Measurements from ENCODE around the gene CSNK1G2.

CSNK1G2 gene

DNA sequence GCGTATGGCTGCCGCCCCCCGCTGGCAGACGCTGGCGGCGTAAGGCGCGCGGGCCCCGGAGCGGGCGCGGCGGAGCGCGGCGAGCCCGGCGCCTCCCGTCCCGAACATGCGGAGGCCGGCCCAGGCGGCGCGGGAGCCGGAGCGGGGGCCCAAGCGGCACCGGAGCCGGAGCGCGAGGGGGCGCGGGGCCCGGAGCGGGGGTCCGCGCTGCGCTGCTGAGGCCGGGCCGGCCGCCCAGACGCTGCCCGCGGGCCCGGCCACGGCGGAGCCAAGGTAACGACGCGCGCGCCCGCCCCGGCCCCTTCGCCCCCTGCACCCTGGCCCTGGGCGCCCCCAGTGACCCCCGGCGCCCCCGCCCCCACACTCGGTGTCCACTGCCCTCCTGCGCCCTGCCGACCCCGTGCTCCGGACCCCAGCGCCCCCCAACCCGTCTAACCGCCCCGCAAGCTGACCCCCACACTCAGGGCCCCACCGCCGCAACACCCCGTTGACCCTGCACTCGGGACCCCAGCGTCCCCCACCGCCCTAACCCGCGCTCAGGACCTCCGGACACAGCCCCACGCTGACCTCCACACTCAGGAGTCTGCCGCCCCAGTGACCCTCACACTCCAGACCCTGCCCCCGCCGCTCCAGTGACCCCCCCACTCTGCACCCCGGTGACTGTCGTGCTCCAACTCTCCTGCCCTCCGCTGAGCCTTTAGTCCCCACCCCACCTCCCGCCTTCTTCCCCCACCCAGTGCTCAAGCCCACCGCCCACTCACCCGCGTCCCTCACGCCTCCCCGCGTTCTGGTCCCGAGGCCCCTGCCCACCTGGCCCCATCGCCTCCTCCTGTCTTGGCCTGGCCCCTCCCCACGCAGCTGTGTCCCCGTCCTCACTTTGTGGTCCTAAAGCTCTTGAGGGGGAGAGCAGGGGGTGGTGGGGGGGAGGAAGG is at the start of gene CSNK1G2:
CSNK1G2 (plus strand) TSS at position 27 of the 932 bp plus-strand sequence. CDS start 28,601 bp downstream, outside the sequence.
- no peak for DNase-seq

DNA sequence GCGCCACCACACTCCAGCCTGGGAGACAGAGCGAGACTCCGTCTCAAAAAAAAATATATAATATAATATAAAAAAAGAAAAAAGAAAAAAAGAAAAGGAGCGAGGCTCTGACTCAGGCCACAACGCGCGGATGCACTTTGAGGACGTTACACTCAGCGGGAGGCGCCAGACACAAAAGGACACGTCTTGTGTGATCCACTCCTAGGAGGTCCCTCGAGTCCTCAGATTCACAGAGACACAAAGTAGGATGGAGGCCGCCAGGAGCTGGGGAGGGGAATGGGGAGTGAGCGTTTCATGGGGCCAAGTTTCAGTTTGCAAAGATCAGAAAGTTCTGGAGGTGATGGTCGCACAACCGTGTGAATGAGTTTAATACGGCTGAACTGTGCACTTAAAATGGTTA is 47.2 kb upstream of the CSNK1G2 start:
- no peak for DNase-seq

DNA sequence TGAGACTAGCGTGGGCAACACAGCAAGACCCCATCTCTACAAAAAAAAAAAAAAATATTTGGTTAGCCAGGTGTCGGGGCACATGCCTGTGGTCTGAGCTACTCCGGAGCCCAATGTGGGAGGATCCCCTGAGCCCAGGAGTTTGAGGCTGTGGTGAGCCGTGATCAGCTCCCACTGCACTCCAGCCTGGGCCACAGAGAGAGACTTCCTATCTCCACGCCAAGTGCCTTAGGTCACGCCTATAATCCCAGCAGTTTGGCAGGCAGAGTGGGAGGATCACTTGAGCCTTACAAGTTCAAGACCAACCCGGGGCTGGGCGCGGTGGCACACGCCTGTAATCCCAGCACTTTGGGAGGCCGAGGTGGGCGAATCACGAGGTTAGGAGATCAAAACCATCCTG is 44.5 kb upstream of the CSNK1G2 start:
- DNase-seq: no peak

DNA sequence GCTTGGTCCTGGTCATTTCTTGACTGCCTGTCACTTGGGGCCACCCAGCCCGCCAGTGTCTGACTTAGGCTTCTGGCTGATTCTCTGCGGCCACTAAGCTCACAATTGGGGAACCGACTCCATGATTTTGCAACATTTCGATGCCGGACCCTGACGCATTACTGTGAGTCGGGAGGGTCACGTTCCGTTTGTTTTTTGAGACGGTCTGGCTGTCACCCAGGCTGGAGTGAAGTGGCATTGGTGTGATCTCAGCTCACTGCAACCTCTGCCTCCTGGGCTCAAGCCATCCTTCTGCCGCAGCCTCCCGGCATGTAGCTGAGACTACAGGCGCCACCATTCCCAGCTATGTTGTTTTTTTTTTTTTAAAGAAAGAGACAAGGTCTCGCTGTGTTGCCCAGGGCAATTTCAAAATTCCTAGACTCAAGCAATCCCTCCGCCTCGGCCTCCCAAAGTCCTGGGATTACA is 39.0 kb upstream of the CSNK1G2 start:
- peak in 1 of 2 donors; percentile 26 for DNase-seq

DNA sequence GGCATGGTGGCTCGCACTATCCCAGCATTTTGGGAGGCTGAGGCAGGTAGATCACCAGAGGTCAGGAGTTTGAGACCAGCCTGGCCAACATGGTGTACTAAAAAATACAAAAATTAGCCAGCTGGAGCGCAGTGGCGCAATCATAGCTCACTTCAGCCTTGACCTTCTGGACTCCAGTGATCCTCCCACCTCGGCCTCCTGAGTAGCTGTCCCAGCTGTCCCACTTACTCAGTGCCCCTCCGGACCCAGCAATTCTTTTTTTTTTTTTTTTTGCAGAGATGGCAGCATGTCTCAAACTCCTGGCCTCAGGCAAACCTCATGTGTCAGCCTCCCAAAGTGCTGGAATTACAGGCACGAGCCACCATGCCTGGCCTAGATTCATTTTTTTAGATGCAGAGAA is 38.0 kb upstream of the CSNK1G2 start:
- no peak for DNase-seq

DNA sequence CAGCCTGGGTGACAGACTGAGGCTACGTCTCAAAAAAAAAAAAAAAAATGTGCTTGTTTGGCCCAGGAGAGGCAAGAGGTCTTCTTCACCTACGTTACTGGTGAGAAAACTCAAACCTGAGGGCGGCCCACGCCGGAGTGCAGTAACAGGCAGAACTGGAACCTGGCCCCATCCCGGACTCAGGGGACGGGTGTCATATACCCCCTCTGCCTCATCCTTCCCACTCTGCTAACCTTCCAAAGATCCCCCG is 36.2 kb upstream of the CSNK1G2 start:
- DNase-seq: no peak

DNA sequence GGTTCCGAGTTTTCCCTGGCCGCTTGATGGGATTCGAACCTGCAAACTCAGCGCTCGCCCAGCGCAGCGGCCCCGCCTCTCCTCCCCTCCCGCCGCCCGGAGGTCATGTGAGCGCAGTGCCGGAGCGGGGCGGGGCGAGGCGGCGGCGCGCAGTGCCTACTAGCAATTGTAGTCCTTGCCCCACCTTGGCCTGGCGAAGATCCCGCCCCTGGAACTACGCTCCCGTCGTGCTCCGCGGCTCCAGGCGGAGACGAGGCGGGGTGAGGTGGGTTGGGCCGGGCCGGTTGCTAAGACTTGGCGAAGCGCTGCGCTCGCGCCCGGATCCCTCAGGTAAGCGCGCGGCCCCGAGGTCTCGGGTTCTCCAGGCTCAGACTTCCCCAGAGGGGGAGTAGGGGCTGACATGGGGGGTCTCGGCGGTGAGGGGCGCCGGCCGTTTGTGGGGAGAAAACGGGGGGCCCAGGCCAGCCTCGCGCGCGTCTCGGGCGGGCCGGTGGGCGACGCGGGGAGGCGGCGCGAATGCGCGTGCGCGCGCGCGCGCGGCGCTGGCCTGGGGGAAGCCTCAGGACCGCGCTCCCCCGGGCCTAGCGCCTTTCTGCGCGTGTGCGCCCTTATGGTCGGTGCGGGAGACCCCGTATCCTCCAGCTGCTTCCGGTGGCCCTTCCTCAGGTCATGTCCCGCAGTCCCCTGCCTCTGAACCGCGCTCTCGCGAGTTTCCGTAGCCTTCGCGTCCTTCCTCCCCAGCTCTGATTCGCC is 35.7 kb upstream of the CSNK1G2 start, which contains the start of the genes ADAT3 and SCAMP4:
ADAT3 (plus strand) TSS at position 290 of the 753 bp plus-strand sequence. CDS start 6,649 bp downstream, outside the sequence.
SCAMP4 (plus strand) TSS at position 290 of the 753 bp plus-strand sequence. CDS start 9,621 bp downstream, outside the sequence.
- DNase-seq: peak; percentile 97 to 98

DNA sequence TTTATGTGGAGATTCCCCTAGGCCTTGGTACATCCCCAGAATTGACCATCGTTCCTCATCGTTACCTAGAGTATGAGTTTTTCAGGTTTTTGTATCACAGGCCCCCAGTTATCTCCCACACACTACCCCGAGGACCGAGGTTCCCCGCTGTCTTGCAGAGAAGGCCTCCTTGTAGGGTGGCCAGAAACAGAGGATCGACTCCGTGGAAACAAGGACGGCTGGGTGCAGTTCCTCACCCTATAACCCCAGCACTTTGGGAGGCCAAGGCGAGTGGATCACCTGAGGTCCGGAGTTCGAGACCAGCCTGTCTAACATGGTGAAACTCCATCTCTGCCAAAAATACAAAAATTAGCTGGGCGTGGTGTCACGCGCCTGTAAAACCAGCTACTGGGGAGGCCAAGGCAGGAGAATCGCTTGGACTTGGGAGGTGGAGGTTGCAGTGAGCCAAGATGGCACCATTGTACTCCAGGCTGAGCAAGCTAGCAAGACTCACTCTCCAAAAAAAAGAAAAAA is 35.1 kb upstream of the CSNK1G2 start:
- no peak for DNase-seq

DNA sequence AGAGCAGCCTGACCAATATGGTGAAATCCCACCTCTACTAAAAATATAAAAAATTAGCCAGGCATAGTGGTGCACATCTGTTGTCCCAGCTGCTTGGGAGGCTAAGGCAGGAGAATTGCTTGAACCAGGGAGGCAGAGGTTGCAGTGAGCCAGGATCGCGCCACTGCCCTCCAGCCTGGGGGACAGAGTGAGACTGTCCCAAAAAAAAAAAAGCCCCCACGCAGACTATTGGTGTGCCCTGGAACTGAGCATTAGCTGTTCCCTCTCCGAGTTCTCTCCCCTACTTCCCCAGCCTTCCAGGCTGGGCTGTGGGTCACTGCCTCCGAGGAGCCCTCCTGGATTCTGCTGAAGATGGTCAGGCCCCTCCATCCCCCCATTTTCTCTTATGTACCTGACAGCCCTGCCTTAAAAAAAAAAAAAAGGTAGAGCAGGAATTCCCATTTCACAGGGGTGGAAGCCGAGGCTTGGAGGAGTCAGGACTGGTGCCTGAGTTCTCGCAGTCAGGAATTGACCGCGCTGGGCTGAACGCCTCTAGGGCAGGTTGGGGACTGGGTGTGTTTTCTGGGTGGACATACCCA is 33.9 kb upstream of the CSNK1G2 start:
- no peak for DNase-seq

DNA sequence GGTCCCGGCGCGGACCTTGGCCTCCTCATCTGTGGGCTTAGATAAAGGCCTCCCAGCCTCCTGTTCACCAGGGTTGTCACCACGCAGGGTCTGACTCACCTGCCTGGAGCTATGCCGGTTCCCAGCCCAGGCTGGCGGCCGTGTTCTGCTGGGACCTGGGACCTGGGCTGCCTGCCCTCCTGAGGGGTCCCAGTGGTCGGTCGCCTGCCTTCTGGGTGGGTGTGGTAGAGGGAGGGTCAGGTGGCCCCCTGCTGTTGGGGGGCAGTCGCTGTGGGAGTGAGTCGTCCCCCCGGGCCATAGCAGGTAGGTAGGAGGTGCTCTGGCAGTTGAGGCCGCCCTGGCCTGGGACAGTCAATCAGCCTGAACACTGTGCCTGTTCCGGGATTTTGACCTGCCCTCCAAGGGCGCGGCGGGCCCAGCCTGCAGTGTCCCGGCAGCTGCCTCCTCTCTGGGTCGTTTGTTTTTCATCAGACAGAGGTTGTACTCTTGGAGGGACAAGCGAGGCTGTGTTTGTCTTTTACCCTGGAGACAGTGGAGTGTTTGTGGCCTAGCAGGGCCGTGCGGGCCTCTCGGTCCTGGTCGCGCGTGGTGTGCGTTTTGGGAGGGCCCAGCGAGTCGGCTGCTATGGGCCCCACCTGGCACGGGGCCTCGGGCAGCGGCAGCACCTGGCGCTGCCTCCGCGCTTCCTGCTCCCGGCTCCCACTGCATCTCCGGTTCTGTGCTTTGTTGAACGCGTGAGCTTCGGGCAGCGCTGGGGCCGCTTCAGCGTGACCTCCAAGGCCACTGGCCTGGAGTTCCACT is 33.2 kb upstream of the CSNK1G2 start:
- DNase-seq: peak in 1 of 2 donors; percentile 46

DNA sequence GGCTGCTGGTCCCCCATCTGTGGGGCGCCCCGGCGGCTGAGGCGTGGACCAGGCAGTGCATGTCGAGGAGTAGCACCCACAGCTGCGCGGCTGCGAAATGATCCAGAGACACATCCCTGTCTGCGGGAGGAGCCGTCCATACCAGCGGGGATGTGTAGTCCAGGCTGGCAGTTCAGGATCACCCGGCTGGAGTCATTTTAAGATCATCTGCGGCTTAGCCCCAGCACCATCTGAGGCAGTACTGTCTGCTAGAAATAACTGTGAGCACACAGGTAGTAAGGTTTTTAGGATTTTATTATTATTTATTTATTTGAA is 32.7 kb upstream of the CSNK1G2 start:
- DNase-seq: no peak

DNA sequence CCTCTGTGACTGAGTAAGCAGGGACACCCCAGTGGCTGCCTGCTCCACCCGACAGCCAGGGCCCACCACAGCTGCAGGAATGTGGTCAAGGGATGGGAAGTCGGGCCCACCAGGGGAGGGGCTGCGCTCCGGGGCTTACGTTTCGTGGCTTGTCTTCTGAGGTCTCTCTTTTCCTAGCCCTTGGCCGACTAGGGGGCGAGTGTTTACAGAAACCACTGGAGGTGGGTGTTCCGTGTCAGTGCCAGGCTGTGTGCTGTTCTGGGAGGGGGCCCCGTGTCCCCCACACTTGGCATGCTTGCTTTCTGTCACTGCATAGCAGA is 31.3 kb upstream of the CSNK1G2 start:
- no peak for DNase-seq

DNA sequence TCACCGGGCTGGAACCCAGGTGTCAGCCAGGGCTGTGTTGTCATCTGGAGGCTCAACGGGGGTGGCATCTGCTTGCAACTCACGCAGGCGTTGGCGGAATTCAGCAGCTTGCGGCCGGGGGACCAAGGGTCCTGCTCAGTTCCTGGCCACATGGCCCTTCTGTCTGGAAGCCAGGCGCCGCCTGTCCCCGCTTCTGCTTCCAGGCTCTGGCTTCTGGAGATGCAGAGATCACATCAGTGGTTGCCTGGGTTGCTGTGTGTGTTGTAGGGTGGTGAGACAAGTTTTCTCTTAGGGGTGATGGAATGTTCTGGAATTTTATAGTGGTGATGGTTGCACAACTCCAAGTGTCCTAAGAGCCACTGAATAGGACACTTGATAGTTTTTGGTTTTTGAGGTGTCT is 30.8 kb upstream of the CSNK1G2 start:
- DNase-seq: peak in 1 of 2 donors; percentile 16

DNA sequence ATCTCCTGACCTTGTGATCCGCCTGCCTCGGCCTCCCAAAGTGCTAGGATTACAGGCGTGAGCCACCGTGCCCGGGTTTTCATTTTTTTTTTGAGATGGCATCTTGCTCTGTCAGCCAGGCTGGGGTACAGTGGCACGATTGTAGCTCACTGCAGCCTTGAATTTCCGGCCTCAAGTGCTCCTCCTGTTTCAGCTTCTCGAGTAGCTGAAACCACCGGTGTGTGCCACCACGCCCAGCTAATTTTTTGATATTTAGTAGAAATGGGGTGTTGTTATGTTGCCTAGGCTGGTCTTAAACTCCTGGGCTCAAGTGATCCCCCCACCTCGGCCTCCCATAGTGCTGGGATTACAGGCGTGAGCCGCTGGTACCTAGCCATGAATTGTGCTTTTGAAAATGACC is 29.9 kb upstream of the CSNK1G2 start:
- DNase-seq: no peak

DNA sequence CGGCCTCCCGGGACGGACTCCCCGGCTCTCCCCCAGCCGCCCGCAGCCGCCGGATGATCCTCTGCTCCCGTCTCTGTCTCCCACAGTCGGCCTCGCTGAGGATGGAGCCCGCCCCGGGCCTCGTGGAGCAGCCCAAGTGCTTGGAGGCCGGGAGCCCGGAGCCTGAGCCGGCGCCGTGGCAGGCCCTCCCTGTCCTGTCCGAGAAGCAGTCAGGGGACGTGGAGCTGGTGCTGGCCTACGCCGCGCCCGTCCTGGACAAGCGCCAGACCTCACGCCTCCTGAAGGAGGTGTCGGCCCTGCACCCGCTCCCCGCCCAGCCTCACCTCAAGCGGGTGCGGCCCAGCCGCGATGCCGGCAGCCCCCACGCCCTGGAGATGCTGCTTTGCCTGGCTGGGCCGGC is 29.0 kb upstream of the CSNK1G2 start:
- DNase-seq: no peak

DNA sequence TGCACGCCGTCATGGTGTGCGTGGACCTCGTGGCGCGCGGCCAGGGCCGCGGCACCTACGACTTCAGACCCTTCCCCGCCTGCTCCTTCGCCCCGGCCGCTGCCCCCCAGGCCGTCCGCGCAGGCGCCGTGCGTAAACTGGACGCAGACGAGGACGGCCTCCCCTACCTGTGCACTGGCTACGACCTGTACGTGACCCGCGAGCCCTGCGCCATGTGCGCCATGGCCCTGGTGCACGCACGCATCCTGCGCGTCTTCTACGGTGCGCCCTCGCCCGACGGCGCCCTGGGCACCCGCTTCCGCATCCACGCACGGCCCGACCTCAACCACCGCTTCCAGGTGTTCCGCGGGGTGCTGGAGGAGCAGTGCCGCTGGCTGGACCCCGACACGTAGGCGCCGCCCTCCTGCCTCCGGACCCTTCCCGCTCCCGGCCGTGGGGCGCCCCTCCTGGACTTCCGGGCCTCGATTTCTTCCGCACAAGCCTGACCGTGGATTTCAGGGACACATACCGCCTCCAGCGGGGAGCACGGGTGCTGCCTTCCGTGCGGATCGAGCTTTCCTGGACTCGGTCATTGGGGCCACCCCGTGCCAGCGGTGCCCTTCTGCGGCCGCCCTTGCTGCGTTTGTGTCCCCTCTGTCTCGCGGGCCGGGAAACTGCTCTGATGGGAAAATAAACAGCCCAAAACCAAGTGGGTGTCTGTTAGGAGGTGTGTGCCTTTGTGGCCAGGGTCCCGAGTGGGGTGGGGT is 28.0 kb upstream of the CSNK1G2 start:
- no peak for DNase-seq

DNA sequence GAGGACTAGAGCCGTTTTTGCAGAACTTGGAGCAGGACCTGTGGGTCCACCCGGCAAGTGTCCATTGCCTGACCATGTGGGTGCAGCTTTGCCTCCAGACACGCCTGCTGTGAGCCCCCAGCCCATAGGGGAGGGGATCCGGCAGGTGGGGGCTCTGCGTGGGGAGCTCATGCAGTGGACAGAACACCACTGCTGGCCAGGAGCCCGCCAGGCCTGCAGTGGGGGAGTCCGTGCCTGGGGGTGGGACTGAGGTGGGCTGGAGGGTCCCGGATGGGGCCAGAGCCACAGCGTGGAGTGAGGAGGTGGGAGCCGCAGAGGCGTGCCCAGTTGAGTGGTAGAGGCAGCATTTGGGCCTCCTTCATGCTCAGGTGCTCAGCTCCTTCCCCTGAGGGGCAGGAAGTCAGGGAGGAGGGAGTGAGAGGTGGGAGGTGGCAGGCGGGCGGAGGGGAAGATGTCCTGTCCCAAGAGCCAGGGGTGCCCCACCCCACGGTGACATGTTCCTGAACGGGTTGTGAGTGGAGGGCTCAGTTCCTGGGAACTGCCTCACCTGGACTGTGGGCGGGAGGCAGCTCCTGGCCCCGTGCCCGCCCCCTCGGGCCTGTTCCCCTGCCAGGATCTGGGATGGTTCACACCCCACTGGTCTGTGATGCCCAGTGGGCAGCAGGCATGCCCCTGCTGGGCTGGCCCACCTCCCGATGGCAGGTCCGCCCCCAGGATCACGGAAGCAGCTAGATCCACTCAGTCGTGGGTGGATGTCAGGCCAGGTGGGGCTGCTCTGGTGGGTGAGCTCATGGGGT is 27.0 kb upstream of the CSNK1G2 start:
- no peak for DNase-seq

DNA sequence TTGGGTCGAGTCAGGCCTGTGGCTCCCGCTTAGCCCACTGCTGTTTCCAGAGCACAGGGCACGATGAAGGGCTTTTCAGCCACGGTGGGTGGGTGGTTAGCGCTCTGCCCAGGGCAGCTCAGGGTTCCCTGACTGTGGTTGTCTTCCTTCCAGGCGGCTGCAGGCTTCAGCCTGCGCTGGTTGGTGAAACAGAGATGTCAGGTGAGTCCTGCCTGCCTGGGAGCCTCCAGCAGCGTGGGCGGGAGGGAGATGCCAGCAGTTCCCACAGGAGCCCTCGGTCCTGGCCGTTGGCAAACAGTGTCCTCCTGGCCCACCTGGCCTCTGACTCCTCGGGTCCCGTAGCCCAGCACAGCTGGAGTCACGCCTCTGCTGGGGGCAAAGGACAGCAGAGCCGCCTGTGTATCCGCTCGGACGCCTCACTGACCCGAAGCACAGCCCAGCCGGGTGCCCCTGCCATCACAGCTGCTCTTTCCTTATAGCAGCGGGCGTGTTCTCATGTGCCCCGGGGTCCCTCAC is 26.1 kb upstream of the CSNK1G2 start:
- no peak for DNase-seq

DNA sequence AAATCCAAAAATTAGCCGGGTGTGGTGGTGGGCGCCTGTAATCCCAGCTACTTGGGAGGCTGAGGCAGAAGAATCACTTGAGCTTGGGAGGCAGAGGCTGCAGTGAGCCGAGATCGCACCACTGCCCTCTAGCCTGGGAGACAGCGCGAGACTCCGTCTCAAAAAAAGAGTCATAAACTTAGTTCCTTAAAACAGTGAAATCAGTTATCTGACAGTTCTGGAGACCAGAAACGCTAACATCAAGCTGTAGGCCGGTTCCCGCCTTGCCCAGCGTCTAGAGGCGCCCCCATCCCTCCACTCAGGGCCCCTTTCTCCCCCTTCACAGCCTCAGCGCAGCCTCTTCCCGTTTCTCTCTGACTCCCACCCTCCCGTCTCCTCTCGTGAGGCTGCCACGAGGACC is 23.8 kb upstream of the CSNK1G2 start:
- DNase-seq: no peak

DNA sequence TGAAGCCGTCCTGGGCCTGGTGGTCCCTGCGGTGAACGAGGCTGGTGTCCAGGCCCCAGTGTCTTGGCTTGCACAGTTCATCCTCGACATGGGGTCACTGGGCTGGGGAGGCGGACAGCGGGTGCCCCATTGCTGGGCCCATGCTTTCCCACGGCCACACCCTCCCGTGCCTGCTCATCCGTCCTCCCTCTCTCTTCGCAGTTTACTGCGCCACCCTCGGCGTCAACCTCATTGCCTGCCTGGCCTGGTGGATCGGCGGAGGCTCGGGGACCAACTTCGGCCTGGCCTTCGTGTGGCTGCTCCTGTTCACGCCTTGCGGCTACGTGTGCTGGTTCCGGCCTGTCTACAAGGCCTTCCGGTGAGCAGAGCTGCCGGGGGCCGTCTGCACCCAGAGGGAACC is 23.0 kb upstream of the CSNK1G2 start:
- no peak for DNase-seq

DNA sequence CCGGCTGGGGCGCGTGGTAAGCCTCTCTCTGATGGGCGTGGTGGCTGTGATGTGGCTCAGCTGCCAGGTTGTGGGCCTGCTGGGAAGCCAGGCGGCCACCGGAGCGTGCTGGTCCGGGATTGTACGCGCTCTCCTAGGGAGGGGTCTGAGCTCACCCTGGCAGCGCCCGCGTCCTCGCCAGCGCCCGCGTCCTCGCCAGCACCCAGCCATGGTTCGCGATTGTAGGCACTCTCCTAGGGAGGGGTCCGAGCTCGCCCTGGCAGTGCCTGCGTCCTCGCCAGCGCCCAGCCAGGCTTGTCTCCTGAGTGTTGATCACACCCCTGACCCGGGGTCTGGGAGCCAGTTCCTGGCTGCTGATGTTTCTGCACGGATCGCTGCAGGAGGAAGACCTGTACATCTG is 22.0 kb upstream of the CSNK1G2 start:
- DNase-seq: no peak

Measured in hippocampal formation (tissue), 2 donors.